Activated T-helper 17 cell treated with anti-CD3 and anti-CD28 coated beads, Interleukin-2, amount 50 U/mL, for 72 hours (primary cell): ENCODE measurements around the gene SDK2. TPM values are rescaled to one million over a fixed set of nuclear protein-coding genes. Genes with fewer than 3 reads are reported as not detected.

ENCODE experiments used
- ATAC-seq: fragments of 150-1000 bp; cut with Tn5 transposase; replicated peaks from 2 replicates; pipeline ENCODE4 v1.10.0; 2021; ENCODE audit warnings: mild to moderate bottlenecking, moderate library complexity
- H3K27ac Mint-ChIP-seq: one replicate; pipeline ENCODE4 v1.8.0; 2022; ENCODE audit warnings: mixed read lengths
- H3K27me3 Mint-ChIP-seq: one replicate; pipeline ENCODE4 v1.8.0; 2022; ENCODE audit warnings: mixed read lengths
- H3K36me3 Mint-ChIP-seq: one replicate; pipeline ENCODE4 v1.8.0; 2022; ENCODE audit warnings: low read depth, mild to moderate bottlenecking, mixed read lengths
- H3K4me1 Mint-ChIP-seq: one replicate; pipeline ENCODE4 v1.8.0; 2022; ENCODE audit warnings: mixed read lengths
- H3K4me3 Mint-ChIP-seq: one replicate; pipeline ENCODE4 v1.8.0; 2022; ENCODE audit warnings: mild to moderate bottlenecking, mixed read lengths
- H3K9me3 Mint-ChIP-seq: one replicate; pipeline ENCODE4 v1.8.0; 2022; ENCODE audit warnings: mixed read lengths
- total RNA-seq, 2 donors: library from RNA; stranded (reverse); gene quantifications; one replicate each; pipeline ENCODE4 v1.2.3, GENCODE V29; 2022

The SDK2 gene
- total RNA-seq, 2 donors from 2014 or later: 0.19 to 0.26 TPM

DNA sequence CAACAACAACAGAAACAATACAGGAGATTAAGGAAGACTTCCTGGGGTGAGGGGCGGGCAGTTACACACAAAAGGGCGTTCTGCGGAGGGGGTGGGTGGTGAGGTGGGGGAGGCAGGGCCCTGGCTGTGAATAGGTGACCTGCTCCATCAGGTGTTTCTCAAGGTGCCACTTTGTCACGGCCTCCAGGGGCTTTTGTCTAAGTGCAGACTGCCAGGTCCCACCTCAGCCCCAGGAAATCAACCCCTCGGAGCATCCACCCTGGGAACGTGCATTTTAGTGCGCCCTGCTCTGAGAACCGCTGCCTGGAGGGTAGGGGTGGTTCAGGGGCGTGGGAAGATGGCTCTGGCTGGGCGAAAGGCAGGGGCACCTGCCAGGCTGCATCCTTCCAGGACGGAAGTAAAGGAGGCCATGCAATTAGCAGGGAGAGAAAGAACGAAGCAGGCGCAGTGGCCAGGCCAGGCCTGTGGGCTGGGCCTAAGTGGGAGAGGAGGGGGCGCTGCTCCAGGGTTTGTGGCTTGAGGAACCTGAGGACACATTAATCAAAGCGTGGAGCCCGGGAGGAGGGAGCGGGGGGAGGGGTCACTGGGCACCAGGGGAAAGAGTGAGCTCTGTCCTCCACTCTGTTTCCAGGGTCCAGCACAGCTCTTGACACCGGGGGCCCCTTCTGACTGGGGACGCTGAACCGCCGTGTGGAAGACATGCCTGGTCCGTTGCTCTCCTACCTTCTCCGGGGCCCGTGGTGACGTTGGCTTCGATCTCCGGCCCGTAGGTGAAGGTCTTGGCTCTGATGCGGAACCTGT lies 283.1 kb downstream of the SDK2 start:
- H3K4me3 Mint-ChIP-seq: no peak overlapping the region
- H3K4me1 Mint-ChIP-seq: no peaks in the 10 kb centered on the region
- no peaks in the 10 kb centered on the region for H3K9me3 Mint-ChIP-seq
- H3K27ac Mint-ChIP-seq: no peak overlapping the region
- ATAC-seq: no peak
- H3K36me3 Mint-ChIP-seq: no peaks in the 10 kb centered on the region
- H3K27me3 Mint-ChIP-seq: no peaks in the 10 kb centered on the region

GRCh38 chr17:73359987-73360410 lies 284.2 kb downstream of the SDK2 start:
- Mint-ChIP-seq H3K4me3 (no peak overlapping the region), H3K9me3 (no peaks in the 10 kb centered on the region), H3K4me1 (no peaks in the 10 kb centered on the region), H3K27me3 (no peaks in the 10 kb centered on the region), H3K36me3 (no peaks in the 10 kb centered on the region), H3K27ac (no peak overlapping the region)
- ATAC-seq: no peak

GRCh38 chr17:73359352-73359751 lies 284.9 kb downstream of the SDK2 start:
- ATAC-seq: no peak
- H3K36me3 Mint-ChIP-seq: no peaks in the 10 kb centered on the region
- H3K4me3 Mint-ChIP-seq: no peak overlapping the region

GRCh38 chr17:73358668-73359067 lies 285.6 kb downstream of the SDK2 start:
- Mint-ChIP-seq H3K4me1 (no peaks in the 10 kb centered on the region), H3K4me3 (no peak overlapping the region), H3K36me3 (no peaks in the 10 kb centered on the region), H3K9me3 (no peaks in the 10 kb centered on the region), H3K27ac (no peak overlapping the region), H3K27me3 (no peaks in the 10 kb centered on the region)
- ATAC-seq: no peak

More at GRCh38 chr17:73359352-73359751, 284.9 kb downstream of the SDK2 start:
- Mint-ChIP-seq H3K27ac (no peak overlapping the region), H3K4me1 (no peaks in the 10 kb centered on the region), H3K9me3 (no peaks in the 10 kb centered on the region), H3K27me3 (no peaks in the 10 kb centered on the region)

- Mint-ChIP-seq H3K4me3 (no peak overlapping the region), H3K9me3 (no peaks in the 10 kb centered on the region), H3K4me1 (no peaks in the 10 kb centered on the region), H3K36me3 (no peaks in the 10 kb centered on the region), H3K27me3 (no peaks in the 10 kb centered on the region), H3K27ac (no peak overlapping the region)
- no peak for ATAC-seq
Measured at GRCh38 chr17:73357981-73358380, 286.3 kb downstream of the SDK2 start.

- Mint-ChIP-seq H3K27ac (no peak overlapping the region), H3K4me1 (no peaks in the 10 kb centered on the region), H3K27me3 (no peaks in the 10 kb centered on the region), H3K4me3 (no peak overlapping the region), H3K36me3 (no peaks in the 10 kb centered on the region), H3K9me3 (no peaks in the 10 kb centered on the region)
- no peak for ATAC-seq
Measured at GRCh38 chr17:73357318-73357717, 286.9 kb downstream of the SDK2 start.

DNA sequence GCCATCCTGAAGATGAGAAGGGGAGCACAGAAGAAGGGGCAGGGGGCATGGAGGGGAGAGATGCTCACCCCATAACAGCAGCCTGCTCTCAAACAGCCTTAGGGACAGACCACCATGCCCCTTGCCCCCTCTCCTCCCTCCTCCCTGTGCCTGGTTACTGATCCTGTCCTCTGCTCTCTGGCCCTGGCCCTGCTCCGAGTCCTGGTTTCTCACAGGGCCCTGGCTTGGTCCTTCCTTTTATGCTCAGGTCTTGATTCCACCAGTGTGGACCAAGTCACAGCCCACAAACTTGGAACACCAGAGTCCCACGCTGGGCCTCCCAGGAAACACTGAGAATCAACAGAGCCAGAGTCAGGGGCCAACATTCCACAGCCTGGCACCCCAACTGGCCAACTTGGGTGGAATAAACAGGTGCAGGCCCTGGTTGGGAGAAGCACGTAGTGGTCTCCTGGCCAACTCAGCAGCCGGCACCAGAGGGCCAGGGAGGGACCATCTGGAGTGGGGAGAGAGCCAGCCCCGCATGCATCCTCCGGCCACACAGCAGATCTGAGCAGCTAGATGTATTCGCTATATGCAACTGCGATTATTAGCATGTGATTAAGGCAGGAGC lies 287.6 kb downstream of the SDK2 start:
- H3K9me3 Mint-ChIP-seq: no peaks in the 10 kb centered on the region

GRCh38 chr17:73354423-73355284 lies 289.6 kb downstream of the SDK2 start:
- H3K27me3 Mint-ChIP-seq: no peaks in the 10 kb centered on the region
- no peak for ATAC-seq
- H3K4me3 Mint-ChIP-seq: no peak overlapping the region
- no peak overlapping the region for H3K27ac Mint-ChIP-seq
- no peaks in the 10 kb centered on the region for H3K4me1 Mint-ChIP-seq
- H3K36me3 Mint-ChIP-seq: no peaks in the 10 kb centered on the region
- H3K9me3 Mint-ChIP-seq: no peaks in the 10 kb centered on the region

More for the DNA sequence above, 287.6 kb downstream of the SDK2 start:
- H3K4me3 Mint-ChIP-seq: no peak overlapping the region
- H3K4me1 Mint-ChIP-seq: no peaks in the 10 kb centered on the region
- no peaks in the 10 kb centered on the region for H3K27me3 Mint-ChIP-seq
- H3K27ac Mint-ChIP-seq: no peak overlapping the region
- H3K36me3 Mint-ChIP-seq: no peaks in the 10 kb centered on the region
- ATAC-seq: no peak

DNA sequence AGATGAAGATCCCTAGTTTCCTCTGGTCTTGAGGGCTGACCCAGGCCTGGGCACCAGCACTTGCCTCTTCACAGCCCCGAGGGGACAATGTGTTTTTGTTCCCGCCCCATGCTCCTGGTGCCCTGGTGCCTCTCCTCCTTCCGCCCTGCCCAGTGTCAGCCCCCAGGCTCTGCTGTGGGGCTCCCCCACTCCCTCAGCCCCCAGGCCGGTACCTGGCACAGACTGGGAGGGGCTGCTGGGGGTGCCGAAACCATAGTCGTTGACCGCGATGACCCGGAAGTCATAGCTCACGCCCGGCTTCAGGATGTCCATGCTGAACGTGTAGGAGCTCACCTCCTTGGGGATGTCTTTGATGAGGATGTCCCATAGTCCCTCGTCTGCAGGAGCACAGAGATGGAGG lies 292.0 kb downstream of the SDK2 start:
- H3K27ac Mint-ChIP-seq: no peak overlapping the region
- H3K27me3 Mint-ChIP-seq: no peaks in the 10 kb centered on the region
- no peaks in the 10 kb centered on the region for H3K36me3 Mint-ChIP-seq
- no peak for ATAC-seq
- H3K4me1 Mint-ChIP-seq: no peaks in the 10 kb centered on the region
- no peak overlapping the region for H3K4me3 Mint-ChIP-seq
- no peaks in the 10 kb centered on the region for H3K9me3 Mint-ChIP-seq

- Mint-ChIP-seq H3K4me1 (no peaks in the 10 kb centered on the region), H3K4me3 (no peak overlapping the region), H3K27me3 (no peaks in the 10 kb centered on the region), H3K27ac (no peak overlapping the region), H3K36me3 (no peaks in the 10 kb centered on the region), H3K9me3 (no peaks in the 10 kb centered on the region)
- ATAC-seq: no peak
Measured at GRCh38 chr17:73351764-73352163, 292.5 kb downstream of the SDK2 start.

- H3K4me3 Mint-ChIP-seq: no peak overlapping the region
- H3K9me3 Mint-ChIP-seq: no peaks in the 10 kb centered on the region
- no peak overlapping the region for H3K27ac Mint-ChIP-seq
- H3K36me3 Mint-ChIP-seq: no peaks in the 10 kb centered on the region
- ATAC-seq: no peak
- no peaks in the 10 kb centered on the region for H3K27me3 Mint-ChIP-seq
- no peaks in the 10 kb centered on the region for H3K4me1 Mint-ChIP-seq
Measured at GRCh38 chr17:73350864-73351263, 293.4 kb downstream of the SDK2 start.

DNA sequence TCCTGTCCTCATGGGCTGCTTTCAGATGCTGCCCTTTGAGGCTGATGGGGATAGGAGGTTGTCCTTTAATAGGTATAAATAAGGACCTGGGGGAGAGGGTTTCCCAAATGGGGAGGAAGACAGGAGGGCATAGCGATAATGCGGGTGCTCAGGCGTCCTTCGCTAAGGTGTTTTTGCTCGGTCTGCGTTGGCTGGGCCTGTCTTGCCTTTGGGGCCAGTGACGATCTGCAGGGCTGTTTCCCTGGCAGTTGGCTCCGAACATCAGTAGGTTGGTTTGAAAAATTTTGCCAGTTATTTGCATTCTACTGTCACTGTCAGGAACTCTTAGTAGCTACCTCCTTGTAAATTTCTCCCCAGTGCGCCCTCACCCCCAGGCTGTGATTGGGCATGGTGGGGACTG lies 294.6 kb downstream of the SDK2 start:
- H3K36me3 Mint-ChIP-seq: no peaks in the 10 kb centered on the region
- H3K9me3 Mint-ChIP-seq: no peaks in the 10 kb centered on the region
- no peak overlapping the region for H3K4me3 Mint-ChIP-seq
- H3K27ac Mint-ChIP-seq: no peak overlapping the region
- ATAC-seq: no peak
- H3K27me3 Mint-ChIP-seq: no peaks in the 10 kb centered on the region
- no peaks in the 10 kb centered on the region for H3K4me1 Mint-ChIP-seq

- no peaks in the 10 kb centered on the region for H3K4me1 Mint-ChIP-seq
- no peaks in the 10 kb centered on the region for H3K36me3 Mint-ChIP-seq
- no peak overlapping the region for H3K4me3 Mint-ChIP-seq
- no peaks in the 10 kb centered on the region for H3K9me3 Mint-ChIP-seq
- no peak overlapping the region for H3K27ac Mint-ChIP-seq
- H3K27me3 Mint-ChIP-seq: no peaks in the 10 kb centered on the region
- ATAC-seq: no peak
Measured at GRCh38 chr17:73349138-73349537, 295.1 kb downstream of the SDK2 start.

- Mint-ChIP-seq H3K27me3 (no peaks in the 10 kb centered on the region), H3K4me1 (no peaks in the 10 kb centered on the region), H3K4me3 (no peak overlapping the region), H3K27ac (no peak overlapping the region), H3K36me3 (no peaks in the 10 kb centered on the region), H3K9me3 (no peaks in the 10 kb centered on the region)
- no peak for ATAC-seq
Measured at GRCh38 chr17:73348829-73349095, 295.5 kb downstream of the SDK2 start.
